Measurements from ENCODE around the gene AP1M2. TPM values are rescaled to one million over a fixed set of nuclear protein-coding genes. Genes with fewer than 3 reads are reported as not detected.
"Not testable (repeated sequence)": the region's sequence is repeated elsewhere in the genome, so short reads cannot be mapped to it uniquely, and the experiment has no call there.

The AP1M2 gene
- total RNA-seq, 1 donor from 2014 or later: 1.0 TPM

DNA sequence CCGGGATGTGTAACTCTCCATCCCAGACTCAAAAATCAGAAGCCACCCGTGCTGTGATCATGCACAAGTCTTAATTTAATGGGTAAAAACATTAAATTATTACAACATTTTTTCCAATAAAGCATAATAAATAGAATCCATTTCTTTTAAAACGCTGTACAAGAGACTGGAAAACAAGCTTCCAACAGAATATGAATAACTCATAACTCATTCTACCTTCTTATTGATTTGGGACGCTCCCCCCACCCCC is 20.8 kb downstream of the AP1M2 start:
- ATAC-seq (no peak), DNase-seq (ENCODE audit: low spot score) (no peak)

DNA sequence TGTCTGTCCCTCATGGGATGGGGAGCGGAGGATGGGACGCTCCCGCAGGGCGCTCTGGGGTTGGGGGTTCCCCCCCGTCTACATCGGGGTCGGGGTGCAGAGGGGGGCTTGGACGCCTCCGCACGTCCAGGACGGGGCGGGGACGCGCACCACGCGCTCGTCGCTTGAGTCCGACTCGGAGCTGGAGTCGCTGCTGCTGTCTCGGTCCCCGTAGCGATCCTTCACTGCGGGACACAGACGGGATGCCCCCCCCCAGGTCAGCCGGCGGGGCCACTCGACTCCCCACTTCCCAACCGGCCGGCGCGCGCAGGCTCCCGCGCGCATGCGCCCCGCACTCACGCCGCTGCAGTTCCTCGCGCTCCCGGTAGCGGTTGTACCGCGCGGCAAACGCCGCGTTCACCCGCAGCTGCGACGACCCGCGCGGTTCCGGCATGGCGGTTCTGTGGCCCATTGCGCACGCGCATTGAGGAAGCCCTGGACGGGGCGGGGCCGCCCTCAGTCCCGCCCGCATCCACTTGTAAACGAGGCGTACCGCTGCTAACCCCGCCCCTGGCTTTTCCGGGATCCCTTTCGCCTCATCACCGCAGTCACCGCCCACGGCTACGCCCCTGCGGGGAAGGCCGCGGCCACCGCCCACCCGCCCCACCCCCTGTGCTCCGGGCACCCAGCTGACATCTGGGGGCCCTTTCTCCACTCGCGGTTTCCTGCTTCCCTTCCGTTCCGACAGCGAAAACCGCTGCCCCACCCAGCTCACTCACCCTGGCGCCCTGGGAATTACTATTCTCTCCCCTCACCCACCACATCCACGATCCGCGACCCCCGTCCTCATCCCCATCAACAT is 21.3 kb downstream of the AP1M2 start, which contains the start of gene KRI1:
Gene KRI1, minus strand, starts transcription at position 444 of the 841 bp plus-strand sequence. Its CDS starts 11 bp downstream, at position 433.
- ATAC-seq (peak; percentile 81), DNase-seq (ENCODE audit: low spot score) (peak; percentile 99)

GRCh38 chr19:10565028-10565566 is 22.0 kb downstream of the AP1M2 start:
- ATAC-seq: no peak

GRCh38 chr19:10562609-10563008 is 24.5 kb downstream of the AP1M2 start:
- DNase-seq (ENCODE audit: low spot score) (no peak), ATAC-seq (no peak)

More at GRCh38 chr19:10565028-10565566, 22.0 kb downstream of the AP1M2 start:
- no peak for DNase-seq (ENCODE audit: low spot score)

DNA sequence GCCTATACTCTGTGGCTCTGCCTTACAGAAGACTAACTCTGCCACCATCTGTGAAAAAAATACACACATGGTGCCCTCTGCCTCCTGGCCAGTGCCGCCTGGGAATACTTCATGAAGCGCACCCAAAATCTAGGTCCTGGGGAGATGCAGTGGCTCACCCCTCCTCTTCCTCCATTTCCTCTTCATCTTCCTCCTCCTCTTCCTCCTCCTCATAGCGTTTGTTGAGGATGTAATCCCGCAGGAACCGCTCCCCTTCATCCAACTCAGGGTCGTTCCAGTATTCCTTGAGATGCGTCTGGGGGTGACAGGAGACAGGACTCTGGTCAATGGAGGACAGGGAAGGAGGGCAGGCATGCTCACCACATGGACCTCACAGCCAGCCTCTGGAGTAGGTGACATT is 27.0 kb downstream of the AP1M2 start:
- DNase-seq (ENCODE audit: low spot score): no peak
- ATAC-seq: no peak

DNA sequence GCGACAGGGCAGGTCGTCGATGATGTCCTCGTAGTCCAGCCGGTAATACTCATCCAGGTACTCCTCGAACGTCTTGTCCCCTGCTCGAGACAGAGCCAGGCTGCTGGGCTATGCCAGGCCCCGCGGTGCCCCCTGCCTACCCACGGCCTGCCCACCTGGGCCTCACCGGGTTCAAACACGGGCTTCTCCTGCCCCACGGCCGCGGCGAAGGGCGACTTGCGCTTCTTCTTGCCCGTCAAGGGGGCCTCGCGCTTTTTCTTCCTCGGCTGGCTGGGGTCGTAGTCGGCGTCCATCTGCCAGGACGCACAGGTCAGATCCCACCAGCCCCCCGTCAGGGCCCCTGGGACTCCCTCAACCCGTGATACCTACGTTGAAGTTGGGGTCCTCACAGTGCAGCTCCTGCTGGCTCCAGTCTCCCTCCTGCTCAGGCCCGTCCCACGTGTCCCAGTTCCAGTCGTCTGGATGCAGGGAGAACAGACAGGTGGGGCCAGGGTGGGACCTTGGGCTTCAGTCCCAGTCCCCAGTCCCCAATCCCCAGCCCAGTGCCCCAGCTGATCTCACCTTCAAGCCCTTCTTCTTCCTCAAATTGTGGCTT is 29.4 kb downstream of the AP1M2 start:
- no peak for ATAC-seq
- no peak for DNase-seq (ENCODE audit: low spot score)

DNA sequence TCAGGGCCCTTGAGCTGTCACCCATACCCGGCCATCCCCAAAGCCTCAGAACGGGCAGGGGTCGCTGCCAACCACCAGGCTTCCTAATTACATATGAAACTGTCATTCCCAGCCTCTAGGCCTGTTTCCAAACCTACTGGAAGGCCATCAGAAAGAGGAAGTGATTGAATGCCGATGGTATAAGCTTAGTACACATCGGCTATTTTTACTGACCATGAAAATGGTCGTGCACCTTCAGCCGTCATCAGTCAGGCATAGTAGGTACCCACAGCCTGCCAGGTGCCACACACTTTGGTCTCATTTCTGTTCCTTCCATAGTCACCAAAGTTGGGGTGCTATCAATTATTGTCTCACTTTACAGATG is 31.5 kb downstream of the AP1M2 start:
- ATAC-seq (no peak), DNase-seq (ENCODE audit: low spot score) (no peak)

- DNase-seq (ENCODE audit: low spot score) (no peak), ATAC-seq (no peak)
Observed at GRCh38 chr19:10554760-10555609, 32.1 kb downstream of the AP1M2 start.

GRCh38 chr19:10553943-10554381 is 33.1 kb downstream of the AP1M2 start:
- ATAC-seq: peak; percentile 20

GRCh38 chr19:10553087-10553667 is 33.9 kb downstream of the AP1M2 start:
- no peak for DNase-seq (ENCODE audit: low spot score)
- no peak for ATAC-seq

More at GRCh38 chr19:10553943-10554381, 33.1 kb downstream of the AP1M2 start:
- no peak for DNase-seq (ENCODE audit: low spot score)

- ATAC-seq: peak; percentile 32
Observed at GRCh38 chr19:10552510-10553053, 34.5 kb downstream of the AP1M2 start.

DNA sequence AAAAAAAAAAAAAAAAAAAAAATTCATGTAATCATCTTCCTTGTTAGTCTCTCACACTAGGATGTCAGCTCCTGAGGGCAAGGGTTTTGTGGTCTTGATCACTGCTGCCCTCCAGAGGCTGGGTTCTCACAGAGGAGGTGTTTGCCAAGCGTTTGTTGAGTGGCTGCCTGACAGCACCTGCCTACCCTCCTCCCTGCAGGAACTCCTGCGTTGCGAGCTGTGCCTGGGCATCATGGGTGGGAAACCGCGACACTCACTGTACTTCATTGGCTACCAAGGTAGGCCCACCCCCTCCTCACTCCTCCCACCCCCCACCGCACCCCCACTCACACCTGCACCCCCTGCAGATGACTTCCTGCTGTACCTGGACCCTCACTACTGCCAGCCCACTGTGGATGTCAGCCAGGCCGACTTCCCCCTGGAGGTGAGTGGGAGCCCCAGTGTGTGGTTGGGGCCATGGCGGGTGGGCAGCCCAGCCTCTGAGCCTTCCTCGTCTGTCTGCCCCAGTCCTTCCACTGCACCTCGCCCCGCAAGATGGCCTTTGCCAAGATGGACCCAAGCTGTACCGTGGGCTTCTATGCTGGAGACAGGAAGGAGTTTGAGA is 35.3 kb downstream of the AP1M2 start:
- DNase-seq (ENCODE audit: low spot score): no peak
- peak; percentile 56 for ATAC-seq

More at GRCh38 chr19:10552510-10553053, 34.5 kb downstream of the AP1M2 start:
- DNase-seq (ENCODE audit: low spot score): no peak

DNA sequence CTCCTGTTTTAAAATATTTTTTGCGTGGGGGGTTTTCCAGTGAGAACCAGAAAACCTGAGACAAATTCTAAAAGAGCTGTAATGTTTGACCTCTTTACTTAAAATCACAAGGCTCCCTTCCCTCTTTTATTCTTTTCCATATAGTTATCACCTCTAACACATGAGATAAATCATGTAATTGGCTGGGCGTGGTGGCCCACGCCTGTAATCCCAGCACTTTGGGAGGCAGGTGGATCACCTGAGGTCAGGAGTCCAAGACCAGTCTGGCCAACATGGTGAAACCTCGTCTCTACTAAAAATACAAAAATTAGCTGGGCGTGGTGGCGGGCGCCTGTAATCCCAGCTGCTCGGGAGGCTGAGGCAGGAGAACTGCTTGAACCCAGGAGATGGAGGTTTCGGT is 36.1 kb downstream of the AP1M2 start:
- DNase-seq (ENCODE audit: low spot score): not testable (repeated sequence)

GRCh38 chr19:10550336-10550735 is 36.8 kb downstream of the AP1M2 start:
- ATAC-seq (no peak), DNase-seq (ENCODE audit: low spot score) (no peak)

More for the DNA sequence above, 36.1 kb downstream of the AP1M2 start:
- not testable (repeated sequence) for ATAC-seq

DNA sequence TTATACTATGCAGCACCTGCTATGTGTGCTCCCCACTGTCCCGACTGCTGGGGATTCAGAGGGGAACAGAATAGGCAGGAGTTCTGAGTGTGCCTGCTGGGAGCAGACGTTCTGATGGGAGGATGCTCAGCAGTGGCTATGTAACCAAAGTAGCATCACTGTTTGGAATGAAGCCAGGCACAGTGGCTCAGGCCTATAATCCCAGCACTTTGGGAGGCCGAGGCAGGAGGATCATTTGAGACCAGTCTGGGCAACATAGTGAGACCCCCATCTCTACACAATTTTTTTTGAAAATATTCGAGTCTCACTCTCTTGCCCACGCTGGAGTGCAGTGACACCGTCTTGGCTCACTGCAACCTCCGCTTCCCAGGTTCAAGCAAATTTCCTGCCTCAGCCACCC is 37.4 kb downstream of the AP1M2 start:
- no peak for ATAC-seq

DNA sequence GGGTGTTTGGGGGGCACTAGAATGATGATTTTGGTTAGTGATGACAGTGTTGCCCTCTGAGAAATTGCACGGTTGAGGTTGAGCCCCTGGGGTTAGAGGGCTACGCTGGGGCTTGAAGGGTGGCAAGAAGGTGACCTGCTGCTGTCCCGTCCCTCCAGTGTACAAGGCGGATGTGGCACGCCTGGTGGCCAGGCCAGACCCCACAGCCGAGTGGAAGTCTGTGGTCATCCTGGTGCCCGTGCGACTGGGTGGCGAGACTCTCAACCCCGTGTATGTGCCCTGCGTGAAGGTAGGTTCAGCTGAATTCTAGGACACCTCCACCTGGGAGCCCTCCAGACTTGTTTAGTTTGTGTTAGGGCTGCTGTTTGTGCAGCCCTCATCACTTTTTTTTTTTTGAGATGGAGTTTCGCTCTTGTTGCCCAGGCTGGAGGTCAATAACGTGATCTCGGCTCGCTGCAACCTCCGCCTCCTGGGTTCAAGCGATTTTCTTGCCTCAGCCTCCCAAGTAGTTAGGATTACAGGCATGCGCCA is 38.3 kb downstream of the AP1M2 start:
- no peak for DNase-seq (ENCODE audit: low spot score)
- ATAC-seq: no peak

More for the DNA sequence above, 37.4 kb downstream of the AP1M2 start:
- DNase-seq (ENCODE audit: low spot score): no peak

DNA sequence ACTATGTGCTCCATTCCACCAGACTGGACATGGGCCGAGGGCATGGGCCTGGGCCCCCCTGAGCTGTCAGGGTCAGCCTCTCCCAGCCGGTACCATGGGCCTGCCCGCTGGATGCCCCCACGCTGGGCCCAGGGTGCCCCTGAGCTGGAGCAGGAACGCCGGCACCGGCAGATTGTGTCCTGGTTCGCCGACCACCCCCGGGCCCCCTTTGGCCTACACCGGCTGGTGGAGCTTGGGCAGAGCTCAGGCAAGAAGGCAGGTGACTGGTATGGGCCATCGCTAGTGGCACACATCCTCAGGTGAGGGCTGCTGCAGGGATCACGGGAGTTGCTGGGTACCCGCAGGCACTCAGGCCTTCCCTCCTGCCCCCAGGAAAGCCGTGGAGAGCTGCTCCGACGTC is 40.3 kb downstream of the AP1M2 start:
- ATAC-seq: no peak
- DNase-seq (ENCODE audit: low spot score): no peak

GRCh38 chr19:10544753-10545251 is 42.3 kb downstream of the AP1M2 start:
- ATAC-seq (peak; percentile 35), DNase-seq (ENCODE audit: low spot score) (peak; percentile 65)

DNA sequence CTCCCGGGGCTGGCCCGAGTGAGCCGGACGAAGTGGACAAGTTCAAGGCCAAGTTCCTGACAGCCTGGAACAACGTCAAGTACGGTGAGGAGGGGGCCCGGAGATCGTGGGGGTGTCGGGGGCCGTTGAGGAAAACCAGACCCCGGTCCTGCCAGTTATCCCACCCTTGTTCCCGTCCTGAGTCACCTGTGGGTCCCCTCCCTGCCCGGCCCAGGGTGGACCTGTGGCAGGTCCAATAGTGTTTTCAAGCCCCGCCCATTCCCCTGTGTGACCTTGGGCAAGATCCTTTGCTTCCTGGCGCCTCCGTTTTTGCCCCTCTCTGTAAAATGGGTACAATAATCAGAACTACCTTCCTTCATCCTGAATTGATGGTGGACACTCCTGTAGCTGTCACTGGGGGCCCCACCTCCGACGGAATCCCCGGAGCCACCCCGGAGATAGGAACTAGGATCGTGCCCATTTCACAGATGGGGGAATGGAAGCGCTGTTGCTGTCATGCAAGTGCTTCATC is 42.8 kb downstream of the AP1M2 start:
- ATAC-seq (peak; percentile 69), DNase-seq (ENCODE audit: low spot score) (peak; percentile 70)

All from left lobe of liver (tissue), 2 donors.